Activated CD4-positive, alpha-beta T cell treated with anti-CD3 and anti-CD28 coated beads, Interleukin-2, amount 50 U/mL, for 1 hour (primary cell): ENCODE measurements around the gene CFAP58.

Experiments used
- DNase-seq: peaks from one replicate; pipeline ENCODE4 v3.0.0-alpha.2; 2020

CFAP58 gene

DNA sequence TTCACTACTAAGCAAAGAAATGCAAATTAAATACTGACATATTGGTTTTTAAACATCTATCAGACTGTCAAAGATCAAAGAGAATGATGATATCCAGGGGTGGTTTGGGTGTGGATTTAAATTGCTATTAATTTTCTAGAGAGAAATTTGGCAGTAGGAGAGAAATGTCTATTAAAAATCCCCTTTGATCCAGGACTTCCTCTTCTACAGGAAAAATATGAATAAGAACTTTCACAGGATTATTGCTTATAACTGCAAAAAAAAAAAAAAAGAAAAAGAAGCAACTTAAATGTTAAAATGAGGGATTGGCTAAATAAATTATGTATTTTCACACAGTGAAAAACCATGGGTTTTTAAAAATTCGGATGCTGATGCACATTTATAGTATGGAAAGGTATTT is 21.0 kb downstream of the CFAP58 start:
- DNase-seq = no peak

DNA sequence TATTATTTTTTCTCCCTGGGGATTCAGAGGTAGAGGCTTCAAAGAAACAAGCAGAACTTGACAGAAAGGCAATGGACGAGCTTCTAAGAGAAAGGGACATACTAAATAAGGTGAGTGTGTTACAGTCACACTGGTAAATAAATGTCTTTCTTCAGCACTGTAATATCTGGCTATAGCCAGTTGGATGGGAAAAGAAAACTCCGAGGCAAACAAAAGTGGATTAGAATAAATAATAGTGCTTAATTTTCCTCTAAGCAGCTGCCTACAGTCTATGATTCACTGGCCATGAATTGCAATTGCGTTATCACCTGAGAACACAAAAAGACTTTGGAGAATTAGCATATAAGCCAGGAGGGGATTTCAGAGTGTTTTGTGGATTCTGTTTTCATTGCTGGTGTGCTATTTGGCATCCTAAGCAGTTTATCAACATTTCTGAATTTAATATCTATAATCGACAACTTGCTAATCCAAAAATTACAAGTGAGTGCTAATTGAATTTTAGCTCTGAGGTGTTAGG is 23.2 kb downstream of the CFAP58 start:
- no peak for DNase-seq

DNA sequence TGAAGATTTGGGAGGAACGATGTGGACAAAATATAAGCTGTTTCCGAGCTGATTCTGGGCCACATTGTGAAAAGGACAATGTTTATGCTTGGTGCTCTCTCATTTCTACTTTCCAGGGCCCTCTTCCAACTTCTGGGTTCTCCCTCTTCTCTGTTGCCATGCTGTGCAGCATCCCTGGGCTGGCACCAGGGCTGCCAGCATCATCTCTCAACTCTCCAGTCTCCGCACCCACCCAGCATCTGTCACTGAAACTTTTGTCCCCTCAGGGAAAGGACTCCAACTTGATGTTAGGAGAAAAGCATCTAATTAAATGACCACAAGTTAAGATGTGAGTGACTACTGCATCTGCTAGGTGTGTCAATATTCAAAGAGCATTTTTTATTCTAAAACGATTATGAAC is 26.7 kb downstream of the CFAP58 start:
- no peak for DNase-seq

DNA sequence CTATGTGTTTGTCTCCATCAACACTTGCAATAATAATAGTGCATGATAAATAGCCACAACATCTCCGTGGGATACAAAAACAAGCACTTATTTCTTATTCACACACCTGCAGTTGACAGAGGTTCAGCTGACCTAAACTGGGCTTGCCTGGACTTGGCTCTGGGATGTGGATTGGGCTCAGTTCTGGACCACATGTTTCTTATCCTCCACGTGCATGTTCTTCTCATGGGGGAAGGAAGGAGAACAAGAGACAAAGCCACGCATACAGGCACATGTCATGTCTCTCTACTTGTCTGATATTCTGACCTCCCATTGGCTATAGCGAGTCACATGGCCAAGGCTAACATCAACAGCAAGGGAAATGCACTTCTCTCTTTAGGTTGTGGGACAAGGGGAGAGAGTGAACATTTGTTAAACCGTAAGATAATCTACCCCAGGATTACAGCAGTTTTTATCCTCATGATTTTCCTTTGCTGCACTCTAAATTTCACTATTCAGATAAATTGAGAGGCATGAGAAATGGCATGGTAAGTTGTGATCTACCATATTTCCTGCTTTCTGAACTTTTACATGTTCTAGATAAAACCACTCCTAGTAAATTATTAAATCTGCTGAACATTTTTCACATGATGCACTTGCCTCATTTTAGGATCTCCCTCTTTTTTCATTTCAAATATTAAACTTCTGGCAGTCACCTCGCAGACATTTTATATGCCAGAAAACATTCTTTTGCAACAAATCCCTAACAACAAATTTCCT is 33.7 kb downstream of the CFAP58 start:
- no peak for DNase-seq

DNA sequence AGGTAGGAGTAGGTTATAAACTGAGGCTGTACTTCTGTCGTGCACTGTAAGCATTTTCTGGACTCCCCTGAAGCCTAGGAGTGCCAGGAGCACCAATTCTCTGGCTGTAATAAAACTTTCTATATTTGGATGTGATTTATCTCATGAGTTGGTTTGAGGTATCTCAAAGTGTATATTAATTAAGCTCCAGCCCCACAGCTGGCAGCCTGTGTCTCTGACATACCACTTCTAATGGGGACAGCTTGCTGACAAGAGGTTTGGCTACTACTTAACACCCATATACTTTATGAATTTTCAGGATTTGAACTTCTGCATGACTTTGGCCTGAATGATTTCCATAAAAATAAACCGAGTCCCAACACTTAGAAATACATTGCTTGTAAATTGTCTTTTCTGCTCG is 35.2 kb downstream of the CFAP58 start:
- no peak for DNase-seq

DNA sequence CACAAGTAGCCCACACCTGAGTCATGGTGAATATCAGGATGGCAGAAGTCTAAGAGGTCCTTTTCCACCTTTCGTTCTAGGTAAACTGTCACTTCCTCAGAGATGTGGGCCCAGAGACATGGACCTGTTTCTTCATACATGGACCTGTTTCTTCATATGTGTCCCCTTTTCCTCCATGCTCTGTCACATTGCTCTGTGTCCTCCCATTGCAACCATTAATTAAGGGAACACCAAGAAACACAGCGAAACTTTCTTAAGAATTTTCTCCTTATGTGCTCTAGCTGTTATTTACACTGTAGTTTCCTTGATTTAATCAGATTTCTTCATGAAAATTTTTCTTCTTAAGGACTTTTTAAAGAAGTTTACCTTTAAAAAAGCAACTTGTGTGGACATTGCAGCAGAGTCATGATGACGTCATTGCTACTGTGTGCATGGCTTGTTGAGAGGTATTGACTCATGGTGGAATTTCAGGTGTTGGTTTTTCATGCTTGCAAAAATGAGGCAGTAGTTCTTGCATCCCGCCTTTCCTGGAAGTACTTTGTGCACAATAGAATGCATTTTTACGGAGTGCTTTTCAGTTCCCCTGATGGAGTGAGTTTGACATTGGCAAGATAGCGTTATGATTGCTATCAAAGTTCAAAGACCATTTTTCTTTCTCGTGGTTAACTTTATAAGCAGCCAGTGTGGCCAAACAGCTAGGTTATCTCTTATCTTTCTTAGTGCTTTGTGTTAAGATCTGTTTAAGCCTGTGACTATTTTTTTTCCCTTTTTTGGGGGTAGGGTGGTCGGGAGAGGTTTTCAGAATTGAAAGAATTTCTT is 37.7 kb downstream of the CFAP58 start:
- DNase-seq = no peak

DNA sequence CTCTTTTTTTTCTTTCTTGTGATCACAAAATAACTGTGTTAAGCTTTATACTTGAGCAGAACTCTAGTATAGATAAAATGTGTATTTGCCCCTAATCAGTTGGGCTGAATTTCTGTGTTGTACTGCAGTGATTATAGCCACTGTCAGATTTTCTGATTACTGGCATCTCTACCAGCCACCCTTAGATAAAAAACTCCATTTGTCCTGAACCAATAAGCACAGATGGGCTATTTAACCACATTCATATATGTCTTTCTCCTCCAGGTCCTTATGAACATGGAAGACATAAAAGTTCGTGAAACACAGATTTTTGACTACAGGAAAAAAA is 38.3 kb downstream of the CFAP58 start:
- no peak for DNase-seq

DNA sequence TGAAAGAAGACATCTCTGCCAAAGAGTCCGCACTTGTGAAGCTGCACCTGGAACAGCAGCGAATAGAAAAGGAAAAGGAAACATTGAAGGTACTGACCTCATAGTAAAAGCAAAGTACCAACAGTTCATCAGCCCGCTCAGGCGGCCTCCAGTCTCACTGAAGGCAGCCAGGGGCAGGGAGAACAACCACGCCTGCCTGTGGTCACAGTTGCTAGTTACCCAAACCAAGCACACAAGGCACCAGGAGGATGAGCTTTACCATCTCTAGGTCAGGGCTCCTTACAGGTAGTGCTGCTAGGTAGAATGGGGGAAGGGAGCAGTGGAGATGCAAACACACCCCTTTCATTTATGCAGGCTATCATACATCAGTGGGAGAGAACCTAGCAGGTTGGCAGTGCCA is 39.8 kb downstream of the CFAP58 start:
- DNase-seq = no peak

DNA sequence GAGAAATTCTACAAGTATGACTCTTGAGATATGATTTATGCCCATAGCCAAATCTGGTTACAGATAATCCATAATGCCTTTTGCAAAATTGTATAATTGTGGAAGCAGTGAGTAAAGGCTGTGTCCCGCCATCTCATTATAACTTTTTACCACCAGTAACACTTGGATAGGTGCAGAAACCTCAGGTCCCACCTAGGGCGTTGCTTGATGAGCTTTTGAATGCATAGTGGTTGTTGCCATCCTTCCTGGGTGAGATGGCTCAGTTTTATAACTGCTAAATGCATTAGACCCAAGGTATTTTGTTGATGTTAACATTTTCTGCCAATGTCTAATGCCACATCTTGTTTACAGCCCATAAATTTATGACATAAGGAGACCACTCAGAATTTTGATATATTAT is 42.9 kb downstream of the CFAP58 start:
- no peak for DNase-seq

DNA sequence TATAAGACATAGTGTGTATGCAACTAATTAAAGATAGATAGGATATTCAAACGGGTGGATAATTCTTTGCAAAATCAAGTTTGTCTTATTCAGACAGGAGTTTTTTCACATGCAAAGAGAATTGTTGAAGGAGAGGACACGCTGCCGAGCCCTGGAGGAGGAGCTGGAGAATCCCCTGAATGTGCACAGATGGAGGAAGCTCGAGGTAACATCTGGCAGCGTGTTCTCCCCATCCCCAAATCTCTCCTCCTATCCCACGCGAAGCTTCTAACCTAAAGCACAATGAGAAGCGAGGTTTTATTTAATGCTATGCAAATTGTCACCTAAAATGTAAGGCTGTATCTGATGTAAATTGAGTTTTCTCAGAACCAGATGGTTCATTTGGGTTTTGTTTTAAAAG is 50.0 kb downstream of the CFAP58 start:
- no peak for DNase-seq

DNA sequence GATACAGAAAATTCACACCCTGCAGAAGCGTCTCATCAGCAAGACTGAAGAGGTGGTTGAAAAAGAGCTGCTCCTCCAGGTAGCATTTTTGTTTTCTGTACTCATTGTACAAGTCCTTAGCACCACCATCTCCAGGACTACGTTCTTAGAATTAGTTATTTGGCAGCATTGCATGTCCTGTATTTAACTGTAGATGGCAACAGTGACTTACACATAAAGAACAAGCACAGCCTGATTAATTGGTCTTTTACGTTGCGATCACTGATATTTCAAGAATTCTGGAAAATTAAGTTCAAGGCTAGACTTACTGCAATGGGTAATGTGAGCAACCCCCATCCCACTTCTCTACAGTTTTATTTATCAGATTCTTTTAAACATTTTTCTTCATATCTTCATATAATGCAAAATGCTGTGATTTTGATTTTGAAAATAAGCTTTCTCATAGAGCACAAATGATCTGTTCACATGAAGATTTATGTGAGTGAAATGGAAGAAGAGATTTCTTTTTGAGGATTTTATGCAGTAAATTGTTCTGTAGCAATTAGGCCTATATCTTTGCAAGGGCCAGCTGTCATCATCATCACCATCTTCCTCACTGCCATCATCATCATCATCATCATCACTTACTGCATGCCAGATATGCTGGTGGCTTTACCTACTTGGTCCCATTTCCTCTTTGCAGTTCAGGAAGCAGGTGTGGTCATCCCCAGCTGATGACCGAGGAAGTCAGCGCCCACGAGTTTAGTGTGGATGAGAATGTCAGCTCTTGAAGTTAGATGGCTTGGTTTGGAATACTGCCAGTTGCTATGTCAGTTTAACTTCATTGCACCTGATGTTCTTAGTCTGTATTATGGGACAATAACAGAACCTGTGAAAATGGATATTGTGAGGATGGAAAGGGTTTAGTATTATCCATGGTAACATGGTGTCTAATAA is 53.4 kb downstream of the CFAP58 start:
- DNase-seq = no peak

DNA sequence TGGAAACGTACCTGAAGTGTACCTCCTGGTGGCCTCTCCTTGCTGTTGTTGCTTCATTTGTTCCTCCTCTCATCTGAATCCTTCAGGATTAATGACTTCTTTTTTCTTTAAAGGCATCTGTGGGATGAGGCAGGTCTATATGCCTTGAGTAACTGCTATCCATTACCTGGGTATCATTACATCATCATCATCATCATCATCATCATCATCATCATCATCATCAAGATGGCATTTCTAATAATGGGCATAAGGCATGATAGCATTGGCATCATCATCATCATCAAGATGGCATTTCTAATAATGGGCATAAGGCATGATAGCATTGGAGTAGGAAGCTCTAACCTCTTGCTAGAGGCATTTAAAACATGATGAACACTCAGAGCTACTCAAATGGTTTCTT is 59.9 kb downstream of the CFAP58 start:
- DNase-seq = no peak

DNA sequence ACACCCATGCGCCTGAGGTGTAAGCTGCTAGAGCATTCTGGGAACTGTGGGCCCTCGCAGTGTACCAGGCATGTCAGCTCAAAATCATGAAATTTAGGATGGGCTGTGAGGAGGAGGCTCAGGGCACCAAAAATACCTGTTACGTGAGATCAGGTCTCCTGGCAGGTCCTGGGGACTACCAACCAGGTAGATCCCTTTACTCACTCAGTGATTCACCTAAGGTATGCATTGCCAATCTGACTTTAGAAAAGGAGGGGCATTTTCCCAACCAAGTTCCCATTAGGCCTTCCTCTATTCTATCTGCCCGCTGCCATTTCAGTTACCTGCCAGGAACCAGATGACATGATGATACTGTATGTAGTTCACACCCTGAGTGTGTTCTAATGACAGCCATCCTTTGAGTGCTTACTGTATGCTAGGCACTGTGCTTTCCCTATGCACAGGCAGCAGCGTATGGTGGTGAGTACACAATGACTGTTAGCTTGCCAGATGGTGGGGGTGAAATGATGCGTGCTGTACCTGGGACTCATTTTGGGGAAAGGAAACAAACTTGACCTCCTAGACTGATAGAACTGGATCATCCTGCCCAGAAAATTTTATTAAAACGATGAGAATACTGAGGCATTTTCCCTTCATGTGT is 62.0 kb downstream of the CFAP58 start:
- DNase-seq = no peak

DNA sequence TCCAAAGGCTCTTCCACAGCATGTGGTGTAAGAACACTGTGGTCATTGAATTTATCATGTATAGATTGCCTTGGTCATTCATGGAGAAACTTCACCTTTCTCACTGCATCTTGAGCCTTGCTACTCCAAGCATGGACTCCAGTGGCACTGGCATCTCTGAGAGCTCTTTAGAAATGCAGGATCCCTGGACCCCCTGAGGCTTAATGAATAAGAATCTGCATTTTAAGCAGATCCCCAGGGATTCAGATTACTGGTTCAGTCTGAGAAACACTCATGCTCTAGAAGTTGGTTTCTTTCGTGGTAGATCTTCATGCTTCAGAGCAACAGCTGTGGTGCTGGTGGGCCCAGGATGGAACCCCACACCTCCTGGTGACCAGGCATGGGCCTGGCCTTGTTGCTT is 63.2 kb downstream of the CFAP58 start:
- DNase-seq = no peak

DNA sequence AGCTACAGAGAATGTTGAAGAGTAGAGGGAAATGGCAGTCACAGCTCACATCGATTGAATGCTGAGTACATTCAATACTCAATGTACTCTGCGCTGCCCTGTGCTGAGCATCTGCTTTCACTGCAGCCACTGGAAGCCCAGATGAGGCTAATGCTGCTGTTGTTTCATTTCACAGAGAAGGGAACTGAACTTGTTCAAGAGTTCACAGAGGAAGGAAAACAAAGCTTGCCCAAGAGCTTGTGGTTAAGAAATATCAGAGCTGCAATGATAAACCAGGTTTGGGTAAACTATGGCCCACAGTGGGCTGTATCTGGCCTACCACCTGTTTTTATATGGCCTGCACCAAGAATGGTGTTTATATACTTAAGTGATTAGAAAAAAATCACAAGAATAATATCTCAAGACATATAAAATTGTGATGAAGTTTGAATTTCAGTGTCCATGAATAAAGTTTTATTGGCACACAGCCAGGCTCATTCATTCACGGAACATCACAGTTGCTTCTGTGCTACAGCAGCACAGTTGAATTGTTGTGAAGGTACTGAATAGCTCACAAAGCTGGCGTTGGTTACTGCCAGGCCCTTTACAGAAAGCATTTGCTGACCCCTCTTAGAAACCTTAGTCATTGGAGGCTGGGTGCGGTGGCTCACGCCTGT is 64.1 kb downstream of the CFAP58 start:
- no peak for DNase-seq

DNA sequence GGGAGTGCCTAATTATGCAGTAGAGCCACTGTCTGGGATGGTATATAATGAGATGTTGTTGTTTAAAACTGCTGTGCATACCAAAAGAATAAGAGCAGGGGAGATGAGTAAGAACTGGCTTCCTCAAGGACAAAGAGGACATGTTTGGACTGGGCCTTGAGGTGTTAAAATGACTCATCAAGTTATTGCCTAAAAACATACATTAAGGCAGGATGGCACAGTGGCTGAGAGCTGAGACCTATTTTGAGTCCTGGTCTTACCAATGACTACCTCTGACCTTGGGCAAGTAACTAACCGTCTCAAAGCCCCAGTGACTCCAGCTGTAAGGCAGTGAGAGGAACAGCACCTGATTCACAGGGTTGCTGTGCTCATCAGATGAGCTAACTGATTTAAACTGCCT is 71.1 kb downstream of the CFAP58 start:
- DNase-seq = no peak

DNA sequence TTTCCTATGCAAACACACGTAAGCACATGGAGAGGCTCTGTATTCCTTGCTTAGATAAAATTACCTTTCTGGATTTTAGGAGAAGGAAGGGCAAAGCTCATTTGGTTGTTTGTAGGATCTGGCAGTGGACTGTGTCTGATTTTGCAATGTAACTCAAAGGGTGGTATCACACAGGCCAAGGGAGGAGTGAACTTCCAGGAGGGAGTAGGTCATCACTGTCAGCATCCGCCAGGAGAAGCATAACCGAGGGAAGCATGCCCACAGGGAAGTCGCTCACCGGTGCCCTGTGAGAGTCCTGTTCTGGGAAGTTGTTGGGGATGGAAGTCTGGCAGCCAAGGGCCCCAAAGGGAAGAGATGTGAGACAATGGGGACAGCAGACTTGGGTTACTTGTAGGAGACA is 74.4 kb downstream of the CFAP58 start:
- DNase-seq = no peak

DNA sequence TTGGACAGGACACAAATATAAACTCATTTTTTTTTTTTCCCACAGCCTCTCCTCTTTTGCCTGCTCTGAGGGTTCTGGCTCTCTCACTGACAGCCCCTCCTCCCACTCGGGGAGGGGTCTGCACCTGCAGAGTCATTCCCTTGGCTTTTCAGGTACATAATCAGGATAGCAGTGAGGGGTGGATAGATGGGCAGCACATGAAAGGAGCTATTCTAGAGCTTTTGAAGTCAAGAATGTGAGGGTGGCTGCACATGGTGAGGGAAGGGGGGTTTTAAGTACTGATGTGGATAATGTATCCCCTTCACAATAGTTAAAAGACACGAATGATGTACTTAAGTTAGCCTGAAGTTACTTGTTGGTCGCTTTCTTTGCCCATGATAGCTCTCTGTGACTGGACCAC is 76.2 kb downstream of the CFAP58 start:
- DNase-seq = no peak

DNA sequence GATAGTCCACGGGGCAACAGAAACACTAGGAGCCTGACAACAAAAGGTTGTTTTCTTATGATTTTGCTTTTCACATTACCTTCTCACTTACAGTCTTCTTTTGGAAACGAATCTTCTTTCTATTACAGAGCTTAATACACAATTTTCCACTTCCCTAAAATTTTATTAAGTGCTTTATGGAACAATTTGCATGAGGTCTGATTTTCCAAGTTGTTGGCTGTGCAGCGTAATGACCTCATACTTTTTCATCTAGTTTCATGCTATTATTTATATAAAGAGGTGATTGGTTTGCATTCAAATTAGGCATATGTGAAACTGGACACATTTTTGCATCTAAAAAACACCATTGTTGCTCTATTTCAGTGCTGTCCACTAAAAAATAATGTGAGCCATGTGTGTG is 76.7 kb downstream of the CFAP58 start:
- no peak for DNase-seq

DNA sequence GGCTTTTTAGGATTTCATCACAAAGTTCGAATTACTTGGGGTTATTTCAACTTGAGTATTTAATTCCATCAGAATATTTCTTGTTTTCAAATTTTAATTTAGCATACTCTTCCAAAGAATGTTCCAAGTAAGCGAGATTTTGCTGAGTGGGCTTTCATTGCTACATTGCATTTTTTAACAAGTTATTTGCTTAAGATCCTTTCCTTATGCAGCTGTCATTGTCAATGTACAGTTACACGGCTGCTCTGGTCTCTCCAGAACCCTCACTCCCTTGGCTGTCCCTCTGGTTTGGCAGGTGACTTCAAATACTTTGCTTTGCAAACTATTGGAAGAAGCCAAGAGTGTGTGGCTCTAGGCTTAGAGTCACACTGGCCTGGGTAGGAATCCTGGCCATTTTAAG is 80.0 kb downstream of the CFAP58 start:
- DNase-seq = no peak

DNA sequence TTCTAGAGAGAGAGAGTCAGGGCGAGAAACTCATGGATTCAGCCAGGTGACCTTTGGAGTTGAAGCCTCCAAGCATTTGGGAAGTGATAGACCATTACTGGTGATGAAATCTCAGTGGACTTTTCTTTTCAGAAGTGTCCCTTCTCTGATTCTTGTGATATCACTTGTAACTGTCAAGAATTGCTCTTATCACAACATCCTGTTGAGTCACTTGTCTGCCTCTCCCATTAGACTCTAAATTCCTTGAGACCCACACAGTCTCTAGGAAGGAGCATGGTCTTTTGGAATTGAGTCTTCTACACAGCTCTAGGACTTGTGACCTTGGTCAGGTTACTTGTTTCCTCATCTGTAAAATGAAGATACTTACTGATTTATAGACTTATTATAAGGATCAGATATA is 81.0 kb downstream of the CFAP58 start:
- no peak for DNase-seq

DNA sequence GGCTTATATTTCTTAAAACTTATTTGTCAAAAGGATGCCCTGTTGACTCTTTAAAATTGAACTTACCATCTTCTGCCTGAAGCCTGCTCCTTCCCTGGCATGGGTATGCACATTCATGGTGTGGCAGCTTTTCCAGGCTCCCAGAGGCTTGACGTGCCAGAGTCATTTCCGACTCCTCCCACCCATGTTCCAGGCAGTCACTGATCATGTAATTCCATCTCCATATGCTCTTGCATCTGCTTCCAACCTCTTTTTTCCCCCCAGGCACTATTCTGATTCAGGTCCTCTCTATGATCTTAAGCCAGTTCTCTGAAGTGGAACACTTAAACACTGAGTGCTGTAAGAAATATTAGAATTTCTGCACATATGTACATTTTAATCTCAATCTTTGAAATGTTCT is 82.2 kb downstream of the CFAP58 start:
- no peak for DNase-seq
